Gastroesophageal sphincter (tissue), 4 donors: ENCODE measurements around the gene ARHGAP24. TPM values are rescaled to one million over a fixed set of nuclear protein-coding genes. Genes with fewer than 3 reads are reported as not detected.

Experiments
- ATAC-seq: fragments of 150-250 bp; one replicate; pipeline ENCODE4 v1.9.1; 2016; ENCODE audit warnings: mild to moderate bottlenecking, moderate library complexity
- H3K27ac ChIP-seq, 4 donors: fragments of 200-600 bp; sonication (generic) in 3 of 4; 1 replicate in 3 of 4; 2 replicates in 1 of 4; pipeline ENCODE4 v1.5.1; 2016 to 2019
- H3K27me3 ChIP-seq: fragments of 200-600 bp; sonication (generic); one replicate; pipeline ENCODE4 v1.5.1; 2019
- H3K36me3 ChIP-seq, 2 donors: fragments of 200-600 bp; sonication (generic); one replicate each; pipeline ENCODE4 v1.5.1; 2019; ENCODE audit warnings: control low read depth in 1 of 2
- H3K4me1 ChIP-seq, 3 donors: fragments of 200-600 bp; sonication (generic); 1 replicate in 2 of 3; 2 replicates in 1 of 3; pipeline ENCODE4 v1.5.1; 2016 to 2019; ENCODE audit warnings: control low read depth in 2 of 3
- H3K4me3 ChIP-seq, 2 donors: fragments of 200-600 bp; sonication (generic); one replicate each; pipeline ENCODE4 v1.5.1; 2019; ENCODE audit warnings: mild to moderate bottlenecking in 1 of 2, moderate library complexity in 1 of 2
- H3K9me3 ChIP-seq, 3 donors: fragments of 200-600 bp; sonication (generic); one replicate each; pipeline ENCODE4 v1.5.1; 2017 to 2019; ENCODE audit warnings: control low read depth in 2 of 3
- CTCF ChIP-seq, 4 experiments: fragments of 200-600 bp in 2 of 4; fragments of 450-650 bp in 2 of 4; sonication (generic) in 1 of 4; IDR thresholded peaks; one replicate each; pipeline ENCODE4 v1.5.1; 2017 to 2019; ENCODE audit warnings: antibody characterized with exemption in 4 of 4, mild to moderate bottlenecking in 2 of 4, moderate library complexity in 2 of 4
- EP300 ChIP-seq: sonication (generic); formaldehyde crosslinking; IDR thresholded peaks from one replicate; pipeline ENCODE4 v1.6.1; 2017; ENCODE audit warnings: antibody characterized with exemption, mild to moderate bottlenecking
- POLR2A ChIP-seq, 2 donors: fragments of 450-650 bp; IDR thresholded peaks; one replicate each; pipeline ENCODE4 v1.6.1; 2017; ENCODE audit warnings: antibody characterized with exemption in 2 of 2, mild to moderate bottlenecking in 2 of 2, moderate library complexity in 1 of 2
- POLR2AphosphoS5 ChIP-seq: sonication (generic); formaldehyde crosslinking; IDR thresholded peaks from one replicate; pipeline ENCODE4 v1.6.1; 2017; ENCODE audit warnings: antibody characterized with exemption
- WGBS, 2 donors: methylation state at CpG; one replicate each; pipeline ENCODE4 v1.1.5; 2018; ENCODE audit warnings: low coverage in 1 of 2; 5-methylcytosine and 5-hydroxymethylcytosine counted together
- total RNA-seq, 4 donors: library from RNA; depleted of rRNA; stranded (reverse); fragments of >200 nt; gene quantifications; one replicate each; pipeline ENCODE4 v1.1.0, GENCODE V29; 2016

ARHGAP24 gene
- total RNA-seq, 4 donors from 2014 or later = 24.4 to 38.6 (median 34.3) TPM

- no peaks in the 10 kb centered on the region for H3K4me1 ChIP-seq
- no peaks in the 10 kb centered on the region for H3K9me3 ChIP-seq
- 72 to 80% methylated on average over 4 of the region's 4 CpGs for WGBS, 2 donors
- no peaks in the 10 kb centered on the region for H3K27me3 ChIP-seq
- H3K4me3 ChIP-seq = no peak overlapping the region
- no peaks in the 10 kb centered on the region for H3K36me3 ChIP-seq
- TF ChIP-seq POLR2A (IDR thresholded peaks at IDR 0.05) (no peak), POLR2AphosphoS5 (no peak), CTCF (IDR thresholded peaks at IDR 0.05) (no peak), EP300 (no peak)
- no peak for ATAC-seq
- no peak overlapping the region for H3K27ac ChIP-seq
These were observed 165.0 kb downstream of the ARHGAP24 start for GRCh38 chr4:85639946-85640345.

GRCh38 chr4:85642356-85643100 is 167.6 kb downstream of the ARHGAP24 start:
- H3K9me3 ChIP-seq = no peaks in the 10 kb centered on the region
- H3K4me1 ChIP-seq = no peaks in the 10 kb centered on the region
- WGBS, 2 donors = 93 to 100% methylated on average over 3 to 7 of the region's 7 CpGs
- ATAC-seq = no peak
- no peak overlapping the region for H3K27ac ChIP-seq
- H3K36me3 ChIP-seq = no peaks in the 10 kb centered on the region
- TF ChIP-seq EP300 (no peak), POLR2AphosphoS5 (no peak), CTCF (IDR thresholded peaks at IDR 0.05) (no peak), POLR2A (IDR thresholded peaks at IDR 0.05) (no peak)
- no peaks in the 10 kb centered on the region for H3K27me3 ChIP-seq
- no peak overlapping the region for H3K4me3 ChIP-seq

GRCh38 chr4:85644061-85644460 is 169.1 kb downstream of the ARHGAP24 start:
- no peaks in the 10 kb centered on the region for H3K36me3 ChIP-seq
- 49 to 86% methylated on average over 1 to 2 of the region's 2 CpGs for WGBS, 2 donors
- H3K27ac ChIP-seq = no peak overlapping the region
- H3K4me1 ChIP-seq = no peaks in the 10 kb centered on the region
- H3K27me3 ChIP-seq = no peaks in the 10 kb centered on the region
- no peak for ATAC-seq
- no peak for TF ChIP-seq EP300
- H3K4me3 ChIP-seq = no peak overlapping the region
- no peaks in the 10 kb centered on the region for H3K9me3 ChIP-seq

- TF ChIP-seq EP300 = no peak
- no peak for TF ChIP-seq POLR2AphosphoS5
- no peak for TF ChIP-seq CTCF (IDR thresholded peaks at IDR 0.05)
- TF ChIP-seq POLR2A (IDR thresholded peaks at IDR 0.05) = no peak
- Histone ChIP-seq H3K27ac (no peak overlapping the region), H3K4me1 (no peaks in the 10 kb centered on the region), H3K36me3 (no peaks in the 10 kb centered on the region), H3K9me3 (no peaks in the 10 kb centered on the region), H3K4me3 (no peak overlapping the region), H3K27me3 (no peaks in the 10 kb centered on the region)
- no peak for ATAC-seq
- 90 to 93% methylated on average over 3 to 4 of the region's 4 CpGs for WGBS, 2 donors
These were observed 176.0 kb downstream of the ARHGAP24 start for GRCh38 chr4:85650908-85651307.

- no peak overlapping the region for H3K4me3 ChIP-seq
- H3K27ac ChIP-seq = peak overlapping the region in 1 of 4 donors; percentile 40
- H3K4me1 ChIP-seq = no peaks in the 10 kb centered on the region
- ATAC-seq = no peak
- TF ChIP-seq POLR2AphosphoS5 = no peak
- no peak for TF ChIP-seq CTCF (IDR thresholded peaks at IDR 0.05)
- TF ChIP-seq EP300 = no peak
- no peak for TF ChIP-seq POLR2A (IDR thresholded peaks at IDR 0.05)
- no peaks in the 10 kb centered on the region for H3K36me3 ChIP-seq
- H3K27me3 ChIP-seq = no peaks in the 10 kb centered on the region
- no peaks in the 10 kb centered on the region for H3K9me3 ChIP-seq
- WGBS, 2 donors = 64 to 76% methylated on average over 1 to 2 of the region's 2 CpGs
These were observed 182.0 kb downstream of the ARHGAP24 start for GRCh38 chr4:85656759-85657505.
